Hepatocyte (in vitro differentiated cells): Measurements from ENCODE around the gene ATP5PB. TPM values are rescaled to one million over a fixed set of nuclear protein-coding genes. Genes with fewer than 3 reads are reported as not detected.

ENCODE experiments used
- DNase-seq: peaks from one replicate; pipeline ENCODE4 v3.0.0-alpha.2; 2016; ENCODE audit warnings: low spot score
- H2AFZ ChIP-seq: fragments of 200-600 bp; sonication (generic); 2 replicates; pipeline ENCODE4 v1.6.0; 2016; ENCODE audit warnings: antibody characterized with exemption, mild to moderate bottlenecking
- H3K27ac ChIP-seq: fragments of 200-600 bp; sonication (generic); 2 replicates; pipeline ENCODE4 v1.5.1; 2016; ENCODE audit warnings: mild to moderate bottlenecking
- H3K27me3 ChIP-seq: fragments of 200-600 bp; sonication (generic); 2 replicates; pipeline ENCODE4 v1.6.1; 2016
- H3K36me3 ChIP-seq: fragments of 200-600 bp; sonication (generic); replicated peaks from 2 replicates; pipeline ENCODE4 v1.5.1; 2016; ENCODE audit warnings: low read depth; ENCODE audit not compliant: insufficient read depth
- H3K4me1 ChIP-seq: fragments of 200-600 bp; sonication (generic); 2 replicates; pipeline ENCODE4 v1.5.1; 2016; ENCODE audit warnings: mild to moderate bottlenecking, moderate library complexity; ENCODE audit not compliant: insufficient read depth
- H3K4me2 ChIP-seq: fragments of 200-600 bp; sonication (generic); 2 replicates; pipeline ENCODE4 v1.6.0; 2016
- H3K4me3 ChIP-seq: fragments of 200-600 bp; sonication (generic); 2 replicates; pipeline ENCODE4 v1.5.1; 2016; ENCODE audit warnings: mild to moderate bottlenecking
- H3K79me2 ChIP-seq: fragments of 200-600 bp; sonication (generic); 2 replicates; pipeline ENCODE4 v1.6.0; 2017; ENCODE audit warnings: mild to moderate bottlenecking
- H3K9me2 ChIP-seq: fragments of 200-600 bp; sonication (generic); replicated peaks from 2 replicates; pipeline ENCODE4 v1.6.0; 2017; ENCODE audit warnings: mild to moderate bottlenecking; ENCODE audit not compliant: insufficient read depth
- H3K9me3 ChIP-seq: fragments of 200-600 bp; sonication (generic); 2 replicates; pipeline ENCODE4 v1.5.1; 2016; ENCODE audit warnings: low read depth, mild to moderate bottlenecking
- H4K20me1 ChIP-seq: fragments of 200-600 bp; sonication (generic); 2 replicates; pipeline ENCODE4 v1.6.0; 2016; ENCODE audit warnings: mild to moderate bottlenecking; ENCODE audit not compliant: insufficient read depth, poor library complexity, severe bottlenecking
- CTCF ChIP-seq: fragments of 200-600 bp; sonication (generic); IDR thresholded peaks from 2 replicates; pipeline ENCODE4 v1.5.1; 2016; ENCODE audit warnings: antibody characterized with exemption, mild to moderate bottlenecking; ENCODE audit not compliant: poor library complexity
- EZH2 ChIP-seq: fragments of 200-600 bp; sonication (generic); IDR thresholded peaks from 2 replicates; pipeline ENCODE4 v1.6.1; 2016; ENCODE audit warnings: antibody characterized with exemption, mild to moderate bottlenecking, borderline replicate concordance
- EZH2phosphoT487 ChIP-seq: fragments of 200-600 bp; sonication (generic); IDR thresholded peaks from one replicate; pipeline ENCODE4 v1.6.1; 2018; ENCODE audit warnings: antibody characterized with exemption, mild to moderate bottlenecking, low read depth, moderate library complexity; ENCODE audit not compliant: unreplicated experiment, severe bottlenecking
- WGBS: methylation state at CpG from one replicate; pipeline ENCODE4 v1.1.6; 2016; ENCODE audit warnings: low lambda C conversion rate; ENCODE audit errors: missing lambda C conversion rate; 5-methylcytosine and 5-hydroxymethylcytosine counted together
- polyA plus RNA-seq: library from polyadenylated mRNA; unstranded; fragments of >200 nt; fragmentation: Nextera tagmentation; extraction: Ambion mirVana; gene quantifications from 2 replicates; pipeline ENCODE4 v1.2.1, GENCODE V29; 2016
- total RNA-seq: library from RNA; depleted of rRNA; stranded (reverse); fragments of >200 nt; gene quantifications from 2 replicates; pipeline ENCODE4 v1.2.3, GENCODE V29; 2014

ATP5PB gene
- total and polyA plus RNA-seq, 2 experiments from 2014 or later = 309 to 320 TPM

GRCh38 chr1:111466480-111466879, 17.2 kb downstream of the ATP5PB start:
- no peak overlapping the region for H3K4me3 ChIP-seq
- 0% methylated on average over 1 of the region's 1 CpG for WGBS
- no peak overlapping the region for H3K4me2 ChIP-seq
- no peaks in the 10 kb centered on the region for H3K9me2 ChIP-seq
- peaks cover 6% of the 10 kb centered on the region for H3K4me1 ChIP-seq
- no peak overlapping the region for H2AFZ ChIP-seq
- TF ChIP-seq EZH2 (no peak), CTCF (no peak), EZH2phosphoT487 (no peak)
- no peak overlapping the region for H3K27ac ChIP-seq
- no peaks in the 10 kb centered on the region for H4K20me1 ChIP-seq
- H3K27me3 ChIP-seq = no peaks in the 10 kb centered on the region
- DNase-seq = no peak
- no peaks in the 10 kb centered on the region for H3K79me2 ChIP-seq
- no peaks in the 10 kb centered on the region for H3K9me3 ChIP-seq
- H3K36me3 ChIP-seq = no peaks in the 10 kb centered on the region

GRCh38 chr1:111467865-111468716, 18.8 kb downstream of the ATP5PB start:
- Histone ChIP-seq H3K36me3 (no peaks in the 10 kb centered on the region), H3K27ac (peak overlapping the region; percentile 11), H3K27me3 (no peaks in the 10 kb centered on the region), H4K20me1 (no peaks in the 10 kb centered on the region), H3K9me2 (no peaks in the 10 kb centered on the region), H3K9me3 (no peaks in the 10 kb centered on the region), H3K4me1 (peaks cover 6% of the 10 kb centered on the region), H3K79me2 (no peaks in the 10 kb centered on the region), H3K4me3 (no peak overlapping the region), H3K4me2 (no peak overlapping the region), H2AFZ (no peak overlapping the region)
- no peak for TF ChIP-seq CTCF
- no peak for TF ChIP-seq EZH2
- no peak for TF ChIP-seq EZH2phosphoT487
- no peak for DNase-seq
- WGBS = 96% methylated on average over 2 of the region's 2 CpGs

- no peak overlapping the region for H2AFZ ChIP-seq
- no peak overlapping the region for H3K27ac ChIP-seq
- peaks cover under 1% of the 10 kb centered on the region for H3K4me1 ChIP-seq
- H3K27me3 ChIP-seq = no peaks in the 10 kb centered on the region
- H3K36me3 ChIP-seq = no peaks in the 10 kb centered on the region
- H3K9me3 ChIP-seq = no peaks in the 10 kb centered on the region
- DNase-seq = no peak
- no peaks in the 10 kb centered on the region for H3K79me2 ChIP-seq
- no peak overlapping the region for H3K4me2 ChIP-seq
- no peaks in the 10 kb centered on the region for H3K9me2 ChIP-seq
- no peak overlapping the region for H3K4me3 ChIP-seq
- H4K20me1 ChIP-seq = no peaks in the 10 kb centered on the region
- TF ChIP-seq EZH2phosphoT487 (no peak), CTCF (no peak), EZH2 (no peak)
Measured at GRCh38 chr1:111468717-111469100, 19.4 kb downstream of the ATP5PB start.
